Measurements from ENCODE around the gene SIK3.
A peak's percentile ranks its signal among the peaks of the same experiment; 100 is the strongest.
"Not testable (repeated sequence)": the region's sequence is repeated elsewhere in the genome, so short reads cannot be mapped to it uniquely, and the experiment has no call there.

Gene SIK3

DNA sequence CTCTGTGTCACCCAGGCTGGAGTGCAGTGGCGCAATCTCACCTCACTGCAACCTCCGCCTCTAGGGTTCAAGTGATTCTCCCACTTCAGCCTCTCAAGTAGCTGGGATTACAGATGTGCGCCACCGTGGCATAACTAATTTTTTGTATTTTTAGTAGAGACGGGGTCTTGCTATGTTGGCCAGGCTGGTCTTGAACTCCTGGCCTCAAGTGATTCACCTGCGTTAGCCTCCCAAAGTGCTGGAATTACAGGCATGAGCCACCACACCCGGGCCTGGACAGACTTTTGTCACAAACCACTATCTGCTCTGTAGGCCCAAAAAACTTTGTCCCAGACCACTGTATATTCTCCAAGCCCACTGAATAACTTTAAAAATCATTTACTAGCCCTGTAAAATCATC lies 74.5 kb downstream of the SIK3 start:
- peaks cover 11% of the 10 kb centered on the region for H3K36me3 Mint-ChIP-seq
- H3K27ac Mint-ChIP-seq, result peak overlapping the region; percentile 50
- not testable (repeated sequence) for H3K4me3 Mint-ChIP-seq

DNA sequence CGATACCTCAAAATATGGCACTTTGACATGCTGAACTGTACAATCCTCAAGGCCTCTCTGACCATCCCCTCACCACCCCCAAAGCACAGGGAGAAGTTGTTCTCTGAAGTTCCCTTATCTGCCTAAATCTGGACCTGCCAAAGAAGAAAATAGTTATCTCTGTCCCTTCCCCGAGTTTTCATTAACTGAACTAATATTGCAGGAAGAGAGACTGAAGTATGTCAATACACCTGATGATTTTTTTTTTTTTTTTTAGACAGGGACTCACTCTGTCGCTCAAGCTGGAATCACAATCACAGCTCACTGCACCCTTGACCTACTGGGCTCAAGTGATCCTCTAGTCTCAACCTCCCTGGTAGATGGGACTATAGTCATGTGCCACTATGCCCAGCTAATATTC lies 75.0 kb downstream of the SIK3 start:
- peaks cover 79% of the 10 kb centered on the region for H3K4me1 Mint-ChIP-seq (ENCODE audit: low read depth)
- no peaks in the 10 kb centered on the region for H3K9me3 Mint-ChIP-seq (ENCODE audit: low read depth)
- H3K27me3 Mint-ChIP-seq, result no peaks in the 10 kb centered on the region
- H3K27ac Mint-ChIP-seq, result peak overlapping the region; percentile 75
- H3K36me3 Mint-ChIP-seq, result peaks cover 8% of the 10 kb centered on the region
- H3K4me3 Mint-ChIP-seq, result peak overlapping the region; percentile 48

More for the DNA sequence above, 74.5 kb downstream of the SIK3 start:
- H3K9me3 Mint-ChIP-seq (ENCODE audit: low read depth); H3K27me3 Mint-ChIP-seq: not testable (repeated sequence)
- peaks cover 81% of the 10 kb centered on the region for H3K4me1 Mint-ChIP-seq (ENCODE audit: low read depth)

DNA sequence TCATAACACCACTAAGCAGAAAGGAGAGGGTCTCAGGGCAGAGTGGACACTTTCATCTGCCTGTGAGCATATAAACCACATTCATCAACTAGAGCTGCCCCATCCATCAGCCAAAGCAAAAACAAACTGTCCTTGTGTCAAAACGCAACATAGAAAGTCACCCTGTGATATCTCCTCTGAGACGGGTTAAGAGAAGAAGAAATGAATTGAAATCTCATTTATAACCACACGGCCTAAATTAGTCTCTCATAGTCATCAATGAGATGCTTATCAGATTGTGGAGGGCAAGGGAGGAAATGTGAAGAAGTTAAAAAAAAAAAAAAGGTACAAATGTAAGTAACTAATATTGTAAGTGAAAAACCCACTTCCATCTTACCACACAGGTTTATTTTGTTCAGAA lies 75.7 kb downstream of the SIK3 start:
- Mint-ChIP-seq H3K36me3 (peaks cover 8% of the 10 kb centered on the region), H3K27me3 (no peaks in the 10 kb centered on the region), H3K27ac (peak overlapping the region; percentile 75), H3K4me1 (ENCODE audit: low read depth) (peaks cover 78% of the 10 kb centered on the region), H3K4me3 (peak overlapping the region; percentile 53), H3K9me3 (ENCODE audit: low read depth) (no peaks in the 10 kb centered on the region)

DNA sequence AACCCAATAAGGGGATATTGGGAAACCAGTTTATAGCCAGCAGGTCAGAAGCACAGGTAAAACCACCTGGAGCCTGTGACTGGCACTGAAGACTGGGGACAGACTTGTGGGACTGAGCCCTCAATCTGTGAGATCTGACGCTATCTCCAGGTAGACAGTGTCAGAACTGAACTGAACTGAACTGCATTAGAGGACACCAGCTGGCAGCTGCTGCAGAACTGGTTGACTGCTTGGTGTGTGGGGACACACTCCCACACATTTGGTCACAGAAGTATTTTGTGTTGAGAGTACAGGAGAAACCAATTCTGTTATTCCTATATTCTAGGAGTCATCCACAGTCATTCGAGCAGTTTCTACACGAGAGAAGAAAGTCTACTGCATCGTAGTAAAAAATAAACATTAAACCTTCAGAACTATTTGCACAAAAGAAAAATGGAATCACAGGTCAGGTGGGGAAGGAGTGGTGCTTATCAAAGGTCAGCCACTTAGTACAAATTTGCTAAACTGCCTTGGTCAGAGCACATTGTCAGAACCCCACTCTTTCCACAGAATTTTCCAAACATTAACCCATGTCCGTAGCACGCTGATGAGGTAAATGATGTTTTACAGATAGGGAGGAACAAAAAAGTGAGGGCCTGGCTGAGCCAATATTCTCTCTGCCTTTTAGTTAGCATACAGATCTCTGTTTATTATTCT lies 77.2 kb downstream of the SIK3 start:
- peak overlapping the region; percentile 1 for H3K4me3 Mint-ChIP-seq

DNA sequence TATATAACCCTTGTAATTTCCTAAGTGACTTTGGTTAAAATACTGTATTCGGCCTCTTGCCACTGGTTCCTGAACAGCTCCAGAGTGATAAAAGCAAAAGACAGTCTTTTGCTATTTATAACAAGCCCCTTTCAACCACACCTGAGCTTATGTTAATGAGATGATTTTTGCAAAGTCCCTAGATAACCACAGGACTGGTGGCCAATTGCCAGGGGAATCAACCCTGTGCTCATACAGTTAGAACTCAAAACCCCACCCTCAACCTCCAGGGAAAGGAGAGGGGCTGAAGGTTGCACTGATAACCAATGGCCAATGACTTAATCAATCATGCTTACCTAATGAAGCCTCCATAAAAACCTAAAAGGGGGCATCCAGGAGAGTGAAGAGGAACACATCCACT lies 77.9 kb downstream of the SIK3 start:
- H3K4me1 Mint-ChIP-seq (ENCODE audit: low read depth), result peaks cover 61% of the 10 kb centered on the region
- H3K27me3 Mint-ChIP-seq, result no peaks in the 10 kb centered on the region
- H3K27ac Mint-ChIP-seq, result peak overlapping the region; percentile 81
- peaks cover 11% of the 10 kb centered on the region for H3K36me3 Mint-ChIP-seq
- H3K9me3 Mint-ChIP-seq (ENCODE audit: low read depth), result no peaks in the 10 kb centered on the region
- H3K4me3 Mint-ChIP-seq, result peak overlapping the region; percentile 52

More for the DNA sequence above, 77.2 kb downstream of the SIK3 start:
- Mint-ChIP-seq H3K27ac (peak overlapping the region; percentile 13), H3K4me1 (ENCODE audit: low read depth) (peaks cover 67% of the 10 kb centered on the region), H3K27me3 (no peaks in the 10 kb centered on the region), H3K9me3 (ENCODE audit: low read depth) (no peaks in the 10 kb centered on the region), H3K36me3 (peaks cover 11% of the 10 kb centered on the region)

DNA sequence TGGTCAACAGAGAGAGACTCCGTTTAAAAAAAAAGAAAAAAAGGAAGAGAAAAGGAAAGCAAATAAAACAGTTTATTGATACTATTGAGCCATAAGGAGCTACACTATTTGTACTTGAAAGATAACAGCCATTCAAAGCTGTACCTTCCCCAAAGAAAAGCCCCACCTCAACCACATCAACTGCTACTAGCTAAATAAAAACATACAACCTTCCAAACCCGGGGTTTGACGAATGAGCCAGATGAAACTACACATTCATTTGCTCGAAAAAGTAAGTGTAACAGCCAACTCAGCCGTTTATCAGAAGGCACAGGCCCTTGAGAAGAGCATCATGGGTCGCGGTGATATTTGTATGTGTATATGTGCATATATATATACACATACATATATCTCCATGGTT lies 78.4 kb downstream of the SIK3 start:
- peaks cover 57% of the 10 kb centered on the region for H3K4me1 Mint-ChIP-seq (ENCODE audit: low read depth)
- H3K9me3 Mint-ChIP-seq (ENCODE audit: low read depth), result no peaks in the 10 kb centered on the region
- peaks cover 11% of the 10 kb centered on the region for H3K36me3 Mint-ChIP-seq
- peak overlapping the region; percentile 52 for H3K4me3 Mint-ChIP-seq
- H3K27me3 Mint-ChIP-seq, result no peaks in the 10 kb centered on the region
- peak overlapping the region; percentile 81 for H3K27ac Mint-ChIP-seq

DNA sequence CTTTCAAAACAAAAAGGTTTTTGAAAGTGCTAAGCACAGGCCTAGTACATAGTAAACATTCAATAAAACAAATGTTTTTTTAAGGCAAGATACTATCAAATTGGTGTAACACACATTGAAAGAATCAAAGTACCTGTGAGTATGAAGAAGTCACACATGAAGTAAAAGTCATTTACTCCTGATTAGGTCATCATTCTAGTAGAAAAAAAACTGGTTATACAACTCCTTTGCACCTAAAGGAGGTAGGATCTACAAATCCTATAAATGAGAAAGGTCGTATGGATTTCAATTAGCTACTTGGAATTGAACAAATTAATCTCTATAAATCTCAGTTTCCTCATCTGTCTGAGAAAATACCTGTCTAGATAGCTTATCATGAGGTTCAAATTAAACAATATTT lies 80.8 kb downstream of the SIK3 start:
- Mint-ChIP-seq H3K4me1 (ENCODE audit: low read depth) (peaks cover 39% of the 10 kb centered on the region), H3K4me3 (no peak overlapping the region), H3K27me3 (no peaks in the 10 kb centered on the region), H3K27ac (peak overlapping the region; percentile 6), H3K36me3 (peaks cover 12% of the 10 kb centered on the region), H3K9me3 (ENCODE audit: low read depth) (no peaks in the 10 kb centered on the region)

DNA sequence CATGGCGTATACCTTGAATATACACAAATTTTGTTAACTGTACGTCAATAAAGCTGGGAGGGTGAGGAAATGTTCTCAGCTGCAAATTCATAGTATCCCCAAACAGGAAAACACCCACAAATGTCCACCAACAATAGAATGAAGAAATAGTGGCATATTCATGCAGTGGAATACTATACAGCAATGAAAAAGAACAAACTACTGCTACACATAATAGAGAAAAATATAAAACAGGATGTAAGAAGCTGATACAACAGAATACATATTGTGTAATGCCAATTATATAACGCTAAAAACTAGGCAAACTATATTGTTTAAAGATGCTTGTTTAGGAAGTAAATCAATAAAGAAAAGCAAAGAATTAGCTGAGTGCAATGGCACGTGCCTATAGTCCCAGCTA lies 81.5 kb downstream of the SIK3 start:
- no peak overlapping the region for H3K27ac Mint-ChIP-seq
- H3K9me3 Mint-ChIP-seq (ENCODE audit: low read depth), result no peaks in the 10 kb centered on the region
- peaks cover 39% of the 10 kb centered on the region for H3K4me1 Mint-ChIP-seq (ENCODE audit: low read depth)
- peaks cover 14% of the 10 kb centered on the region for H3K36me3 Mint-ChIP-seq
- no peak overlapping the region for H3K4me3 Mint-ChIP-seq
- H3K27me3 Mint-ChIP-seq, result no peaks in the 10 kb centered on the region

DNA sequence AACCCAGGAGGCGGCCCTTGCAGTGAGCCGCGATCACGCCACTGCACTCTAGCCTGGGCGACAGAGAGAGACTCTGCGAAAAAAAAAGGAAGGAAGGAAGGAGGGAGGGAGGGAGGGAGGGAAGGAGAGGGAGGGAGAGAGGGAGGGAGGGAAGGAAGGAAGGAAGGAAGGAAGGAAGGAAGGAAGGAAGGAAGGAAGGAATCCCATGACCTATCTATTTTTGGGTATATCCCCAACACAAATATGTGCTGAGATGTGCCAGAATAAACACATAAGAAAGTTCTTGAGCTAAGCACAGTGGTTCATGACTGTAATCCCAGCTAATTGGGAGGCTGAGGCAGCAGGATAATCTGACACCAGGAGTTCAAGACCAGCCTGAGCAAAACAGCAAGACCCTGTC lies 82.0 kb downstream of the SIK3 start:
- Mint-ChIP-seq H3K27me3 (no peaks in the 10 kb centered on the region), H3K4me1 (ENCODE audit: low read depth) (peaks cover 39% of the 10 kb centered on the region), H3K4me3 (no peak overlapping the region), H3K27ac (no peak overlapping the region), H3K36me3 (peaks cover 15% of the 10 kb centered on the region), H3K9me3 (ENCODE audit: low read depth) (no peaks in the 10 kb centered on the region)

DNA sequence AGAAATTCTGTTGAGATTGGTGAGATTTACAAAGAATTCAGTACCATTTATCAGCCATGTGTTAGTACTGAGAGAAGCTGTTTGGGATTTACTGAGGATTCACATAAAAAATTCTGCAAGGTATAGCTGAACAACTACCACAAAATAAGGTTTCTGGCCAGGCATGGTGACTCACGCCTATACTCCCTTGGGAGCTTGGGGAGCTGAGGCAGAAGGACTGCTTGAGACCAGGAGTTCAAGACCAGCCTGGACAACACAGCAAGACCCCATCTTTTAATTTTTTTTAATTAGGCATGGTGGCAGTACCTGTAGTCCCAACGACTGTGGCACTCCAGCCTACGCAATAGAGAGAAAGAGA lies 86.7 kb downstream of the SIK3 start:
- Mint-ChIP-seq H3K4me3 (no peak overlapping the region), H3K9me3 (ENCODE audit: low read depth) (no peaks in the 10 kb centered on the region), H3K4me1 (ENCODE audit: low read depth) (peaks cover 24% of the 10 kb centered on the region), H3K27ac (peak overlapping the region; percentile 66), H3K27me3 (no peaks in the 10 kb centered on the region), H3K36me3 (peaks cover 5% of the 10 kb centered on the region)

DNA sequence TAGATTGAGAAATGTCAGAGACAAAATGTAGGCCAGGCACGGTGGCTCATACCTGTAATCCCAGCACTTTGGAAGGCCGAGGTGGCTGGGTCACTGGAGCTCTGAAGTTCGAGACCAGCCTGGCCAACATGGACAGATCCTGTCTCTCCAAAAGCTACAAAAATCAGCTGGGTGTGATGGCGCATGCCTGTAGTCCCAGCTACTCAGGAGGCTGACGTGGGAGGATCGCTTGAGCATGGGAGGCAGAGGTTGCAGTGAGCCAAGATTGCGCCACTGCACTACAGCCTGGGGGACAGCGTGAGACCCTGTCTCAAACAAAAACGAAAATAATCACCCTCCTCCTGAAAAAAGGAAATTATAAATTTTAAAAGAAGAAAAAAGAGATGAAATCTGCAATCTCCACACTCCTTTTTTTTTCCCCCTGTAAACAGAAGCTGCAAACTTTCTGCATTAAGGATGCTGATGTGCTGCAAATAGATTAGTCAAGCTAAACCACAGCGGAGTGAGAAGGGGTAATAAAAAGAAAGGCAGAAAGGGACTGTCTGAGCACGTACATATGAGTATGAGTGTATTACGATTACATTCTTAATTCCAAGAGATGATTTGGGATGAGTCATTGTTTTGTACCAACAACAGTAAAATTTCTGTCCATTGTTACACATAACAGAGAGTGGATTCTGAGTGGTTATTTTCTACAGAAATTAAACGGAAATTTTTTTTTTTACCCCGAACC lies 87.3 kb downstream of the SIK3 start:
- peaks cover 5% of the 10 kb centered on the region for H3K36me3 Mint-ChIP-seq
- H3K27ac Mint-ChIP-seq, result peak overlapping the region; percentile 66
- no peaks in the 10 kb centered on the region for H3K27me3 Mint-ChIP-seq
- no peaks in the 10 kb centered on the region for H3K9me3 Mint-ChIP-seq (ENCODE audit: low read depth)
- H3K4me1 Mint-ChIP-seq (ENCODE audit: low read depth), result peaks cover 30% of the 10 kb centered on the region
- H3K4me3 Mint-ChIP-seq, result no peak overlapping the region

DNA sequence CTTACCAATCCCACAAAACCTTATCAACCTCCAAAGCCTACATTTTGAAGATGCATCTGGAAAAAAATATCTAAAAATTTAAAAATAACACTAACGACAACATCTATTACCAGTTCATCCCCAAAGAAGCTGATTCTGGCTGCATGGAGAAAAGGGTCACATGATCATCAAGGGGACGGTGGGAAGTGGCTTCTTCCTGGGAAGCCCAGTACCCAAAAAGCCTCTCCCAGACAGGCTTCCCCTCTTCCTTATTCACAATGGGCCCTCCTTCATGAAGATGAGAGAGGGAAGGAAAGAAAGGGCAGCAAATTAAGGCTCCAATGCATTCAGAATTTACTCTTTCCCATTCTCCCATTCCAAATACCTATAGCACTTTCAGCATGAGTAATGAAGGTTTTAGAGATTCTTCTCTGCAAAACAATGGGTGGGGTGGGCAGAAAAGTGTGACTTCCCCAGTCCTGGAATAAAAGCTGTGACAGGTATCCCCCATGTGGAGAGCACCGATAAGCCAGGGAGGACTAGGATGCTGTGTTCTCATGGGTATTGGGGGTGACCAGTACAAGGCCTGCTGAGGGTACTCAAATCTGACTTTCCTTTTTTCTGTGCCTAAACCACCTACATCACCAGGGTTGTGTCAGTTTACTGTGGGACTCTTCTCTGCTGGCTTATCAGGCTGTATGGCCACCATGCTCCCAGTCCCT lies 88.2 kb downstream of the SIK3 start:
- H3K4me3 Mint-ChIP-seq, result no peak overlapping the region
- no peaks in the 10 kb centered on the region for H3K9me3 Mint-ChIP-seq (ENCODE audit: low read depth)
- peaks cover 37% of the 10 kb centered on the region for H3K4me1 Mint-ChIP-seq (ENCODE audit: low read depth)
- no peaks in the 10 kb centered on the region for H3K27me3 Mint-ChIP-seq
- H3K27ac Mint-ChIP-seq, result no peak overlapping the region
- peaks cover 5% of the 10 kb centered on the region for H3K36me3 Mint-ChIP-seq

DNA sequence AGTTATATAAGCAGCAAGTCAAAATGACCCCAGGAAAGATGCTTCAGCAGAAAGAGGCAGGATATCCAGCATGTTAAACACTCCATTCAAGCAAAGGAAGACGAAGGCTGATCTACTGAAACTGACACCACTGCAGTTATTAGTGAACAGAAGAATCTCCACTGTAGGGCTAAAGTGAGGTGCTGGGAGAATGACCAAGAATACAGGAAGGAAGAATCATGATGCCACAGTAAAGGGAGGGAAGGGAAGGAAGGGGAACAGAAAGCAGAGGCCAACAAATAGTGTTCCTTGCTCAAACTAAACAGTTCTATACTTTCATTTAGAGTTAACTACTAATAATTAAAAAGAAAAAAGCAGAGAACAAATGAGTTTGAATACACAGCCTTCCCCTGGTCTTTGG lies 92.5 kb downstream of the SIK3 start:
- H3K4me3 Mint-ChIP-seq, result no peak overlapping the region
- H3K9me3 Mint-ChIP-seq (ENCODE audit: low read depth), result no peaks in the 10 kb centered on the region
- peak overlapping the region; percentile 11 for H3K27ac Mint-ChIP-seq
- H3K27me3 Mint-ChIP-seq, result no peaks in the 10 kb centered on the region
- H3K4me1 Mint-ChIP-seq (ENCODE audit: low read depth), result peaks cover 56% of the 10 kb centered on the region
- H3K36me3 Mint-ChIP-seq, result peaks cover 2% of the 10 kb centered on the region

DNA sequence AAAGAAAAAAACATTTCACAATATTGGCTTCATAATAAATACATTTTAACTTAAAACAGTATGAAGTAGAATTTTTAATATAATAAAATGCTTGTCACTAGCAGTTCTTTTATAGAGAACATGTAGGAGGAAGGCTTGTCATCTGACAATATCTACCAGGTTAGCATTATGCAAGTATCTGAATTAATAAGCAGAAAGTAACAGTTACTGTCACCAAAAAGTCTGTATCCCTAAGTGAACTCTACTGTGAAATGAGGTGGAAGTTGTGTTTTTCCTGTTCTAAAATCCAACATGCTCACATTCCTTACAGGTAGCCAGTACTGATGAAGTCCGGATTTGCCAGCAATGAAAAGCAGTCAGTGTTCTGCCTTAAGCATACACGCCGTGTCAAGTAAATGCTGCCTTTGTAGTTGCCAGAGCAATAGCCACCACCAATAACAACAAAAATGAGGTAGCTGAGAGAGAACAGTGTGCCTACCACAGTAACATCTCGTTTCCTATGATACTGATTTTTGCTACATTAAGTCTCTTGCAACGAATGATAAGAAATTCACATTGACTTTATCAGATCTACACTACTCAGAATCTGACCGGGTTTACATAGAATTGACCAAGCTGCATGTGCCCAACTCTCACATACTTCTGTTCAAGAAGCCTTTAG lies 95.5 kb downstream of the SIK3 start:
- H3K4me3 Mint-ChIP-seq, result no peak overlapping the region
- H3K27me3 Mint-ChIP-seq, result no peaks in the 10 kb centered on the region
- no peaks in the 10 kb centered on the region for H3K9me3 Mint-ChIP-seq (ENCODE audit: low read depth)
- peak overlapping the region; percentile 66 for H3K27ac Mint-ChIP-seq
- peaks cover 4% of the 10 kb centered on the region for H3K36me3 Mint-ChIP-seq
- peaks cover 65% of the 10 kb centered on the region for H3K4me1 Mint-ChIP-seq (ENCODE audit: low read depth)
